Limb (tissue), 2 donors: ENCODE measurements around the gene SLC9A9.

Source experiments
- DNase-seq, 2 donors: peaks; one replicate each; pipeline ENCODE4 v3.0.0-alpha.2; 2016; ENCODE audit errors: extremely low spot score in 2 of 2

Gene SLC9A9

GRCh38 chr3:143418391-143418790 lies 429.9 kb downstream of the SLC9A9 start:
- no peak for DNase-seq

DNA sequence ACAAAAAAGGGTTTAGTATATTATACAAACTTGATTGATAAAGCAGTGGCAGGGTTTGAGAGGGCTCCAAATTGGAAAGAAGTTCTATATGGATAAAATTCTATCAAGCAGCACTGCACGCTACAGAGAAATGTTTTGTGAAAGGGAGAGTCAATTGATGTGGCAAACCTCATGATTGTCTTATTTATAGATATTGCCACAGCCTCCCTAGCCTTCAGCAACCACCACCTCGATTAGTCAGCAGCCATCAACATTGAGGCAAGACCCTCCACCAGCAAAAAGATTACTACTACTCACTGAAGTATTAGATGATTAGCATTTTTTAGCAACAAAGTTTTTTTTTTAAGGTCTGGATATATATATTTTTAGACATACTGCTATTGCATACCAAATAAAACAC lies 432.0 kb downstream of the SLC9A9 start:
- no peak for DNase-seq

DNA sequence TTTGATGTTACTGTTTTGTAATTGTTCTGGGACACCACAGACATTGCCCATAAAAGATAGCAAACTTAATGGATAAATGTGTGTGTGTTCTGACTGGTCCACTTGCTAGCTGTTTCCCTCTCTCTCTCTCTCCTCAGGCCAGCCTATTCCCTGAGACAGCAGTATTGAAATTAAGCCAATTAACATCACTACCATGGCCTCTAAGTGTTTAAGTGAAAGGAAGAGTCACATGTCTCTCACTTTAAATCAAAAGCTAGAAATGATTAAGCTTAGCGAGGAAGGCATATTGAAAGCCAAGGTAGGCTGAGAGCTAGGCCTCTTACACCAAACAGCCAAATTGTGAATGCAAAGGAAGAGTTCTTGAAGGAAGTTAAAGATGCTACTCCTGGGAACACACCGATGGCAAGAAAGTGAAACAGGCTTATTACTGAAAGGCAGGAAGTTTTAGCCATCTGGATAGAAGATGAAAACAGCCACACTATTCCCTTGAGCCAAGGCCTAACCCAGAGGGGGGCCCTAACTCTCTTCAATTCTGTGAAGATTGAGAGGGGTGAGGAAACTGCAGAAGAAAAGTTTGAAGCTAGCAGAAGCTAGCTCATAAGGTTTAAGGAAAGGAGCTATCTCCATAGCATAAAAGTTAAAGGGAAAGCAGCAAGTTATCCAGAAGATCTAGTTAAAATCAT lies 433.6 kb downstream of the SLC9A9 start:
- no peak for DNase-seq

DNA sequence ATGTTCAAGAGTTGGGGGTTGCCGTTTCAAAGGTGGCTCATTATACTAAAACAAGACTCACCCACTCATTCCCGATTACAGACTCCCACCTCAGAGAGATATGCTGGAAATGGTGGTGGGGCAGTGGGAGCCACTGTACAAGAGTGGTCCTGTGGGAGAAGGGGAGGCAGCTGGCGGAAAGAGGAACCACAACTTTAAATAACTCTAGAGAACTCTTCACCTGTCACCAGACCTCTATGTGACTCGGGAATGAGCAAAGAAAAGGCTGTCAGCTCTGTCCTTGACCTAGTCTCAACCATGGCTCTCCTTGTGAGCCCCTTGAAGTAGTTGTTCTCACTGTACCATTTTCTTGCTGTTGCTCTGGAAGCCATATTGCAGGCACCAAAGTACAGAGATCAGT lies 434.9 kb downstream of the SLC9A9 start:
- no peak for DNase-seq

DNA sequence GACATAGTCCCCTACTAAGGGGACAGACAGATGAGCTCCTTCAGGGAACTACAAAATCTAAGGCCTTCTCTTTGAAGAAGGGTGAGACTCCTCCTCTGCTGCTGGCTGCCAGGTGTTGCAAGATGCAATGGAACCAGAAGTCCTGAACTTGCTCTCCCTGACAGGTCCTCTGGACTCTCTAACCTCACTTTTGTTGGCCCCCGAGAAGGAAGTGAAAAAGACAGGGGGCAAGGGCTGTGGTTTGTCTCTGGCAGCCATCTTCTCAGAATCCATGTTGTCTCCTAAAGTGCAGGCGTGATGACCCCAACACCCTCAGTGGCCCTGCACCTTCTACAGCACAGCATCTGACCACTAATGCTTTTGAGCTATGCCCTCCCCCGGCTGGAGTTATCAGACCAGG lies 436.2 kb downstream of the SLC9A9 start:
- DNase-seq = no peak

DNA sequence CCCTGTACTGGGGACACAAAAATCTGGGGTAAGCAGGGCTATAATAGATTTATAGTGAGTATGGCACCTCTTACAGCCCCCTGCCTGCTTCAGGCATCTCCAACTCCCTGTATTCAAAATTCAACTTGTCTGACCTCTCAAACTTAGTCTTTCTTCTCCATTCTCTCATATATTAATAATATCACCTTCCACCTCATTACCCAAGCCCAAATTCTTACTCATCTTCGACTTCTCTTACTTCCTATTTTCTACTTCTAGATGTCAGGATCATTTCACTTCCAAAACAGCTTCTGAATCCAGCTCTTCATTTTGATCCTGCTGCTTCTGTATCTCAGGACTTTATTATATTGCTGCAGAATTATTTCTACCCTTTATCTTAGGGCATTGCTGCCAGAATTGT lies 438.0 kb downstream of the SLC9A9 start:
- no peak for DNase-seq

GRCh38 chr3:143408771-143409170 lies 439.5 kb downstream of the SLC9A9 start:
- no peak for DNase-seq

DNA sequence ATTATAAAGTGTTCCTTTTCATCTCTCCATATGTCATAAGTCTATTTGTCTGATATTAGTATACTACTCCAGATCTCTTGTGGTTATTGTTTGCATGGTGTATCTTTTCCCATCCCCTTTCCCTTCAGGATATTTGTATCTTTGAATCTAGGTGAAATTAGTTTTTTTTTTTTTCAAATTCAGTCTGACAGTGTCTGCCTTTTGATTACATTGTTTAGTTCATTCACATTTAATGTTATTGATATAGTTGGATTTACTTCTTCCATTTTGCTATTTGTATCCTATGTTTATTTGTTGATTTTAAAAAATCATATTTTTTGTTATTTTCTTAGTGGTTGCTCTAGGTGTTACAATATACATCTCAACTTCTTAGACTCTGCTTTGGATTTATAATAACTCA lies 445.7 kb downstream of the SLC9A9 start:
- no peak for DNase-seq

GRCh38 chr3:143396790-143397189 lies 451.5 kb downstream of the SLC9A9 start:
- DNase-seq = no peak

- DNase-seq = no peak
Measured at GRCh38 chr3:143389388-143389787, 458.9 kb downstream of the SLC9A9 start.

DNA sequence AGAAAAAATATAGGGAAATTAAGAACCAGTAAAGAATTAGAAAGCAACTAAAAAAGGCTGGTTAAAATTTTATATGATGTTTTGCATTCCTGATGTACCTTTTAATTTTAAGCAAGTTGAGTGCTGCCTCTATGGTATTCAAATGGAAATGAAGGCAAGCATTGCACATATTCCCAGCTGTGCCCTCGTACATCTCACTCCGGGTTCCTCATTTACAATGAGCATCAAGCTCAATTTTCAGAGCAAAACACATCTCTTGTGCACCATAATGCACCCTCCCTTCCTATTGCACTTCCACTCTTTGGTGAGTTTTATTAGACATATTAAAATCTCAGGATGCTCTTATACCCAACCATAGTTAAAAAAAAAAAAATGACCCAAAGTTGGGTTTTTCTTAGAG lies 460.8 kb downstream of the SLC9A9 start:
- DNase-seq = no peak

GRCh38 chr3:143384076-143384475 lies 464.2 kb downstream of the SLC9A9 start:
- no peak for DNase-seq

DNA sequence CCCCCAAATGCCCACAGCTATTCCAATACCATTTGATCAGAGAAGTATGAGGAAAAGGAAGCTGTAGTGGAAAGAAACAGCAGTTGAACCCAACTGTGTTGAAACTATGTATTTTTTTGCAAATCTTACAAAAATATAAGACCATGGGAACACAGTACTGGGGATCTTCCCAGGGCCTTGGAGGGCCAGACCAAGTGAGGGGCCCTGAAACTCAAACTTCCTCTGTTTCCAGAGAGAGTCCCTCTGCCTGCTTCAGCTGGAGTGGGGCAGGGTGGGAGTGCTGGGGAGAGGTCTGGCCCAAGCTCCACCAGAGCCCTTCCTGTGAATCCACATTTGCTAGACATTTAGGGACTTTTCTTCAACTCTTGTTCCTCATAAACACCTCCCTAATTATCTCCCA lies 464.8 kb downstream of the SLC9A9 start:
- no peak for DNase-seq

- DNase-seq = no peak
Measured at GRCh38 chr3:143382816-143383215, 465.5 kb downstream of the SLC9A9 start.

GRCh38 chr3:143380449-143380848 lies 467.8 kb downstream of the SLC9A9 start:
- DNase-seq = no peak

DNA sequence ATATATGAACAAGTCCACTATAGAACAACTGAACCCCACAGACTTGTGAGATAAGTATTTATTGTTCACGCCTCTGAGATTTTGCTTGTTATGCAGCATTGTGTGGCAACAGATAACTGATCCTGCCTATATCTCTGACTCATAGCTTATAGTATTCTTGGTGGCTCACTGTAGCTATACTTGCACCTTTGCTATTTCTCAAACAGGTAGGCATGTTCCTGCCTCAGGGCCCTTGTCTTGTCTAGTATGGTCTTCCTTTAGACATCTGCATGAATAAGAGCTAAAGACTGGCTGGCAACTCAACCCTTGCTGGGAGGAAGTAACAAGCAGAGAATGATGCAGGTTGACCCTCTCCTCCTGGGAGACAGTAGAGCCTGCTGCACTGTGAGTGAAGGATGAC lies 472.6 kb downstream of the SLC9A9 start:
- no peak for DNase-seq

GRCh38 chr3:143367171-143367570 lies 481.1 kb downstream of the SLC9A9 start:
- no peak for DNase-seq

DNA sequence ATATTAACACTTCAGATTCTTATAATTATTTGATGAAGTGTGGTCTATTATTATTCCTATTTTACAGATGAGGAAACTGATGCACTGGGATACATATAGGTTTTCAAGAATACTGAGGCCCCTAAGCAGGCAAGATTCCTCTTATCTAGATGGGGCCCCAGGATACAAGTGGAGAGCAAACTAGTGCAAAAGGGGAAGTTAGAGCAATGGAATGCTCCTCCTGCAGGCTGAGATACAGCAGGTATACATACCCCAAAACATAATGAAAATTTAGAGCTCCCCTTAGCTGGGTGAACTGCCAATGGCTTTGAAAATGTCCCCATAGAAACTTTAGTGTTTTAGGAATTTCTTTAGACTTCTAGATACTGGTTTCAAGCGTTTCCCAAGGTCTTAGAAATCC lies 481.6 kb downstream of the SLC9A9 start:
- no peak for DNase-seq

GRCh38 chr3:143363949-143364348 lies 484.3 kb downstream of the SLC9A9 start:
- no peak for DNase-seq

DNA sequence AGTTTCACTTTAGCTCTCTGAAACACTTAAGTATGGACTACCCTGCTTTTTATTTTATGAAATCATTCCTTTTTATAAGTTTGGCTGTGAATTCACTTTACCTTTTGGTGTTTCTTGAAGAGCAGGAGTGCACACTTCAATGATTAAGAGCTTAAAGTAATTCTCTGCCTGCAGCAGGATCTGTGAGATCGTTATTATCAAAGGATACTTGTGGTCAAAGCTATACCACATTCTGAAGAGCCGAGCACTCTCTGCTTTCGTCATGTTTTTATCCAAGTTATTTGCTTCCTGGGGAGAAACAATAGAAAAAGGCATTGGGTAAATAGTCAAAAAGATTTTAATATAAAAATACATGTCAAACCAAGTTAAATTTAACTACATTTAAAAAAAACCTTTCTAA lies 485.0 kb downstream of the SLC9A9 start:
- DNase-seq = no peak

GRCh38 chr3:143362115-143362991 lies 485.9 kb downstream of the SLC9A9 start:
- DNase-seq = no peak

- DNase-seq = no peak
Measured at GRCh38 chr3:143361589-143361988, 486.7 kb downstream of the SLC9A9 start.

- no peak for DNase-seq
Measured at GRCh38 chr3:143360244-143360643, 488.0 kb downstream of the SLC9A9 start.
